ENCODE results near the gene SULT1B1.

DNA sequence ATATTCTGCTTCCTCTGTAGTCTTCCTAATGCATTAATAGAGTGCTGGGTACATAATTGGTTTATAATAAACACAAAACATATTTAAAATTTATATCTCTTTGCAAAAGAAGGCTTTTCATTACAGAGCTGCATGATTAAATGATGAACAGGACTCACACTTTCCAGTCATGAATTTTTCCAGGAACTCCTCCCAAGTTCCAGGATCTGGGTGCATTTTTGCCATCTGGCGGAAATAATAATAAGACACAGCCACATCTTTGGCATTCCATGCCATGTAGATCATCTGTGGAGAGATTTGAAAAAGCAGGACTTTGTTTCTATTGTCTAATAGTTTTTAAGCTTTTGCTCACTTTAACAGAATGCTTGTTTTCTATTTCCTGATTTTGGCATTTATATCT is 40.2 kb upstream of the SULT1B1 start:
- TF ChIP-seq CREB1 (IDR thresholded peaks at IDR 0.05; ENCODE audit: low read depth) (no peak), CTCF (IDR thresholded peaks at IDR 0.05 in 2 of 3, conservative IDR thresholded peaks at IDR 0.05 in 1 of 3; ENCODE audit: control insufficient read depth in 2 of 3, extremely low read depth in 1 of 3, insufficient read depth in 1 of 3, low read depth in 3 of 3, low read length in 3 of 3) (no peak), RAD21 (IDR thresholded peaks at IDR 0.05; ENCODE audit: insufficient read depth, low read depth, low read length) (no peak), KDM1A (IDR thresholded peaks at IDR 0.05; ENCODE audit: borderline replicate concordance) (no peak), NFYB (IDR thresholded peaks at IDR 0.05; ENCODE audit: insufficient read depth, low read depth, low read length) (no peak), TAF1 (IDR thresholded peaks at IDR 0.05; ENCODE audit: borderline replicate concordance, low read depth, low read length) (no peak), MYC (IDR thresholded peaks at IDR 0.05; ENCODE audit: insufficient read depth, insufficient read length, insufficient replicate concordance, low read length, severe bottlenecking) (no peak), POLR2A (IDR thresholded peaks at IDR 0.05; ENCODE audit: low read depth, low read length) (no peak)
- TF ChIP-seq, protein P1, sequence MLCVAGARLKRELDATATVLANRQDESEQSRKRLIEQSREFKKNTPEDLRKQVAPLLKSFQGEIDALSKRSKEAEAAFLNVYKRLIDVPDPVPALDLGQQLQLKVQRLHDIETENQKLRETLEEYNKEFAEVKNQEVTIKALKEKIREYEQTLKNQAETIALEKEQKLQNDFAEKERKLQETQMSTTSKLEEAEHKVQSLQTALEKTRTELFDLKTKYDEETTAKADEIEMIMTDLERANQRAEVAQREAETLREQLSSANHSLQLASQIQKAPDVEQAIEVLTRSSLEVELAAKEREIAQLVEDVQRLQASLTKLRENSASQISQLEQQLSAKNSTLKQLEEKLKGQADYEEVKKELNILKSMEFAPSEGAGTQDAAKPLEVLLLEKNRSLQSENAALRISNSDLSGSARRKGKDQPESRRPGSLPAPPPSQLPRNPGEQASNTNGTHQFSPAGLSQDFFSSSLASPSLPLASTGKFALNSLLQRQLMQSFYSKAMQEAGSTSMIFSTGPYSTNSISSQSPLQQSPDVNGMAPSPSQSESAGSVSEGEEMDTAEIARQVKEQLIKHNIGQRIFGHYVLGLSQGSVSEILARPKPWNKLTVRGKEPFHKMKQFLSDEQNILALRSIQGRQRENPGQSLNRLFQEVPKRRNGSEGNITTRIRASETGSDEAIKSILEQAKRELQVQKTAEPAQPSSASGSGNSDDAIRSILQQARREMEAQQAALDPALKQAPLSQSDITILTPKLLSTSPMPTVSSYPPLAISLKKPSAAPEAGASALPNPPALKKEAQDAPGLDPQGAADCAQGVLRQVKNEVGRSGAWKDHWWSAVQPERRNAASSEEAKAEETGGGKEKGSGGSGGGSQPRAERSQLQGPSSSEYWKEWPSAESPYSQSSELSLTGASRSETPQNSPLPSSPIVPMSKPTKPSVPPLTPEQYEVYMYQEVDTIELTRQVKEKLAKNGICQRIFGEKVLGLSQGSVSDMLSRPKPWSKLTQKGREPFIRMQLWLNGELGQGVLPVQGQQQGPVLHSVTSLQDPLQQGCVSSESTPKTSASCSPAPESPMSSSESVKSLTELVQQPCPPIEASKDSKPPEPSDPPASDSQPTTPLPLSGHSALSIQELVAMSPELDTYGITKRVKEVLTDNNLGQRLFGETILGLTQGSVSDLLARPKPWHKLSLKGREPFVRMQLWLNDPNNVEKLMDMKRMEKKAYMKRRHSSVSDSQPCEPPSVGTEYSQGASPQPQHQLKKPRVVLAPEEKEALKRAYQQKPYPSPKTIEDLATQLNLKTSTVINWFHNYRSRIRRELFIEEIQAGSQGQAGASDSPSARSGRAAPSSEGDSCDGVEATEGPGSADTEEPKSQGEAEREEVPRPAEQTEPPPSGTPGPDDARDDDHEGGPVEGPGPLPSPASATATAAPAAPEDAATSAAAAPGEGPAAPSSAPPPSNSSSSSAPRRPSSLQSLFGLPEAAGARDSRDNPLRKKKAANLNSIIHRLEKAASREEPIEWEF (IDR thresholded peaks at IDR 0.05; ENCODE audit: insufficient replicate concordance, low read depth, low read length): no peak
